Activated CD4-positive, alpha-beta T cell treated with anti-CD3 and anti-CD28 coated beads for 48 hours (primary cell): ENCODE measurements around the gene WDFY3.

Source experiments
- DNase-seq: peaks from one replicate; pipeline ENCODE4 v3.0.0-alpha.2; 2020

The WDFY3 gene

GRCh38 chr4:84661191-84661939 lies 305.1 kb downstream of the WDFY3 start:
- no peak for DNase-seq

GRCh38 chr4:84660606-84661005 lies 305.9 kb downstream of the WDFY3 start:
- no peak for DNase-seq

- no peak for DNase-seq
These were observed 314.0 kb downstream of the WDFY3 start for GRCh38 chr4:84652478-84652877.

- no peak for DNase-seq
These were observed 315.0 kb downstream of the WDFY3 start for GRCh38 chr4:84651499-84651898.

GRCh38 chr4:84648863-84649647 lies 317.4 kb downstream of the WDFY3 start:
- no peak for DNase-seq

GRCh38 chr4:84648178-84648577 lies 318.3 kb downstream of the WDFY3 start:
- DNase-seq: no peak

- no peak for DNase-seq
These were observed 319.1 kb downstream of the WDFY3 start for GRCh38 chr4:84647312-84647884.

GRCh38 chr4:84644087-84644486 lies 322.4 kb downstream of the WDFY3 start:
- no peak for DNase-seq

- DNase-seq: no peak
These were observed 327.3 kb downstream of the WDFY3 start for GRCh38 chr4:84639145-84639544.

GRCh38 chr4:84638092-84638491 lies 328.4 kb downstream of the WDFY3 start:
- no peak for DNase-seq

- no peak for DNase-seq
These were observed 331.5 kb downstream of the WDFY3 start for GRCh38 chr4:84634961-84635360.

- DNase-seq: no peak
These were observed 334.4 kb downstream of the WDFY3 start for GRCh38 chr4:84632092-84632491.

- DNase-seq: no peak
These were observed 334.9 kb downstream of the WDFY3 start for GRCh38 chr4:84631573-84631972.

- DNase-seq: no peak
These were observed 339.8 kb downstream of the WDFY3 start for GRCh38 chr4:84626673-84627072.

GRCh38 chr4:84623661-84624060 lies 342.8 kb downstream of the WDFY3 start:
- no peak for DNase-seq

- DNase-seq: no peak
These were observed 343.5 kb downstream of the WDFY3 start for GRCh38 chr4:84622959-84623358.
